ENCODE data around the gene TRMT2A.

Gene TRMT2A

GRCh38 chr22:20155330-20156041 is 38.5 kb upstream of the TRMT2A start:
- no peak overlapping the region for H3K27ac Mint-ChIP-seq
- peaks cover 16 to 45% of the 10 kb centered on the region in 2 donors for H3K27me3 Mint-ChIP-seq
- no peak for DNase-seq
- no peak overlapping the region for H3K4me3 Mint-ChIP-seq
- H3K36me3 Mint-ChIP-seq, result no peaks in the 10 kb centered on the region
- H3K9me3 Mint-ChIP-seq, result no peaks in the 10 kb centered on the region
- ATAC-seq (replicated peaks), result no peak
- H3K4me1 Mint-ChIP-seq, result peaks cover 3 to 6% of the 10 kb centered on the region in 2 donors

GRCh38 chr22:20154602-20155187 is 37.7 kb upstream of the TRMT2A start:
- H3K4me3 Mint-ChIP-seq, result no peak overlapping the region
- DNase-seq, result no peak
- H3K9me3 Mint-ChIP-seq, result no peaks in the 10 kb centered on the region
- no peaks in the 10 kb centered on the region for H3K36me3 Mint-ChIP-seq
- no peak overlapping the region for H3K27ac Mint-ChIP-seq
- peaks cover 3 to 6% of the 10 kb centered on the region in 2 donors for H3K4me1 Mint-ChIP-seq
- ATAC-seq (replicated peaks), result no peak
- peaks cover 16 to 38% of the 10 kb centered on the region in 2 donors for H3K27me3 Mint-ChIP-seq

GRCh38 chr22:20153945-20154344 is 36.9 kb upstream of the TRMT2A start:
- H3K4me1 Mint-ChIP-seq, result peaks cover 3 to 6% of the 10 kb centered on the region in 2 donors

GRCh38 chr22:20152464-20152890 is 35.5 kb upstream of the TRMT2A start:
- no peak for ATAC-seq (replicated peaks)
- Mint-ChIP-seq H3K4me1 (peaks cover 3 to 9% of the 10 kb centered on the region in 2 donors), H3K27me3 (peaks cover 8 to 17% of the 10 kb centered on the region in 2 donors), H3K4me3 (no peak overlapping the region), H3K36me3 (no peaks in the 10 kb centered on the region), H3K27ac (peak overlapping the region; percentile 47), H3K9me3 (no peaks in the 10 kb centered on the region)
- DNase-seq, result no peak

More at GRCh38 chr22:20153945-20154344, 36.9 kb upstream of the TRMT2A start:
- Mint-ChIP-seq H3K36me3 (no peaks in the 10 kb centered on the region), H3K27ac (no peak overlapping the region), H3K4me3 (no peak overlapping the region), H3K9me3 (no peaks in the 10 kb centered on the region), H3K27me3 (peaks cover 12 to 31% of the 10 kb centered on the region in 2 donors)
- ATAC-seq (replicated peaks) (no peak), DNase-seq (no peak)

GRCh38 chr22:20151276-20151588 is 34.2 kb upstream of the TRMT2A start:
- Mint-ChIP-seq H3K27me3 (peaks cover 2 to 4% of the 10 kb centered on the region in 2 donors), H3K4me1 (peaks cover 4 to 13% of the 10 kb centered on the region in 2 donors), H3K4me3 (no peak overlapping the region), H3K27ac (no peak overlapping the region), H3K36me3 (no peaks in the 10 kb centered on the region), H3K9me3 (no peaks in the 10 kb centered on the region)
- DNase-seq (no peak), ATAC-seq (replicated peaks) (no peak)

- DNase-seq (no peak), ATAC-seq (replicated peaks) (no peak)
- Mint-ChIP-seq H3K9me3 (no peaks in the 10 kb centered on the region), H3K4me3 (no peak within 1 kb of the TSS), H3K36me3 (peaks cover 1 to 3% of the 10 kb centered on the region in 2 donors), H3K27me3 (no peaks in the 10 kb centered on the region), H3K27ac (peak within 1 kb of the TSS; percentile 14), H3K4me1 (peaks cover 4 to 14% of the 10 kb centered on the region in 2 donors)
Observed at GRCh38 chr22:20150381-20151275, 33.6 kb upstream of the TRMT2A start, which contains the start of gene CCDC188. Gene CCDC188 (minus strand): TSS chr22:20151055. CDS start chr22:20150986, 69 bp downstream.

- DNase-seq, result no peak
- Mint-ChIP-seq H3K27ac (no peak overlapping the region), H3K4me1 (peaks cover 4 to 14% of the 10 kb centered on the region in 2 donors), H3K27me3 (no peaks in the 10 kb centered on the region), H3K9me3 (no peaks in the 10 kb centered on the region), H3K4me3 (no peak overlapping the region), H3K36me3 (peaks cover 5 to 6% of the 10 kb centered on the region in 2 donors)
- no peak for ATAC-seq (replicated peaks)
Observed at GRCh38 chr22:20149257-20150250, 32.5 kb upstream of the TRMT2A start.

- no peak for ATAC-seq (replicated peaks)
- peaks cover 4 to 14% of the 10 kb centered on the region in 2 donors for H3K4me1 Mint-ChIP-seq
- DNase-seq, result no peak
- no peaks in the 10 kb centered on the region for H3K9me3 Mint-ChIP-seq
- H3K27me3 Mint-ChIP-seq, result no peaks in the 10 kb centered on the region
- H3K4me3 Mint-ChIP-seq, result no peak overlapping the region
- H3K36me3 Mint-ChIP-seq, result peaks cover 8 to 16% of the 10 kb centered on the region in 2 donors
- no peak overlapping the region for H3K27ac Mint-ChIP-seq
Observed at GRCh38 chr22:20148414-20148813, 31.4 kb upstream of the TRMT2A start.

- no peak overlapping the region for H3K27ac Mint-ChIP-seq
- no peaks in the 10 kb centered on the region for H3K9me3 Mint-ChIP-seq
- peaks cover 8 to 20% of the 10 kb centered on the region in 2 donors for H3K36me3 Mint-ChIP-seq
- peak overlapping the region in 1 of 2 donors; percentile 25 for H3K4me3 Mint-ChIP-seq
- DNase-seq (no peak), ATAC-seq (replicated peaks) (peak; percentile 68 to 77)
- no peaks in the 10 kb centered on the region for H3K27me3 Mint-ChIP-seq
- peaks cover 4 to 14% of the 10 kb centered on the region in 2 donors for H3K4me1 Mint-ChIP-seq
Observed at GRCh38 chr22:20147237-20147988, 30.4 kb upstream of the TRMT2A start.

- Mint-ChIP-seq H3K4me1 (peaks cover 4 to 14% of the 10 kb centered on the region in 2 donors), H3K27ac (peak overlapping the region; percentile 47), H3K4me3 (no peak overlapping the region), H3K36me3 (peaks cover 8 to 20% of the 10 kb centered on the region in 2 donors), H3K27me3 (no peaks in the 10 kb centered on the region), H3K9me3 (no peaks in the 10 kb centered on the region)
- ATAC-seq (replicated peaks) (peak; percentile 66 to 70), DNase-seq (no peak)
Observed at GRCh38 chr22:20146777-20147176, 29.8 kb upstream of the TRMT2A start.

- no peak overlapping the region for H3K4me3 Mint-ChIP-seq
- no peak for ATAC-seq (replicated peaks)
- no peaks in the 10 kb centered on the region for H3K9me3 Mint-ChIP-seq
- no peak for DNase-seq
- peaks cover 8 to 20% of the 10 kb centered on the region in 2 donors for H3K36me3 Mint-ChIP-seq
- no peak overlapping the region for H3K27ac Mint-ChIP-seq
- peaks cover 4 to 14% of the 10 kb centered on the region in 2 donors for H3K4me1 Mint-ChIP-seq
- H3K27me3 Mint-ChIP-seq, result no peaks in the 10 kb centered on the region
Observed at GRCh38 chr22:20145832-20146223, 28.8 kb upstream of the TRMT2A start.

GRCh38 chr22:20145206-20145831 is 28.3 kb upstream of the TRMT2A start:
- peaks cover 11 to 20% of the 10 kb centered on the region in 2 donors for H3K36me3 Mint-ChIP-seq
- no peak for DNase-seq
- no peak overlapping the region for H3K4me3 Mint-ChIP-seq
- peaks cover 4 to 14% of the 10 kb centered on the region in 2 donors for H3K4me1 Mint-ChIP-seq
- H3K9me3 Mint-ChIP-seq, result no peaks in the 10 kb centered on the region
- ATAC-seq (replicated peaks), result no peak
- H3K27me3 Mint-ChIP-seq, result no peaks in the 10 kb centered on the region
- no peak overlapping the region for H3K27ac Mint-ChIP-seq
